Activated naive CD4-positive, alpha-beta T cell treated with anti-CD3 and anti-CD28 coated beads for 36 hours (primary cell): ENCODE data around the gene PRKCB. TPM values are rescaled to one million over a fixed set of nuclear protein-coding genes. Genes with fewer than 3 reads are reported as not detected.

ENCODE experiments used
- CTCF ChIA-PET: fragments of 350-600 bp; sonication (Branson Sonifier 250); formaldehyde crosslinking; loops from one replicate; lab custom pipeline; 2021; ENCODE audit warnings: antibody characterized with exemption; lab: Charles Lee
- DNase-seq: peaks from one replicate; pipeline ENCODE4 v3.0.0-alpha.2; 2020
- H3K27ac Mint-ChIP-seq: one replicate; pipeline ENCODE4 v1.8.0; 2021; ENCODE audit warnings: mild to moderate bottlenecking, mixed read lengths
- H3K27me3 Mint-ChIP-seq: one replicate; pipeline ENCODE4 v1.8.0; 2021; ENCODE audit warnings: low read depth, mixed read lengths
- H3K36me3 Mint-ChIP-seq: one replicate; pipeline ENCODE4 v1.8.0; 2021; ENCODE audit warnings: low read depth, mixed read lengths
- H3K4me1 Mint-ChIP-seq: one replicate; pipeline ENCODE4 v1.8.0; 2021; ENCODE audit warnings: low read depth, mixed read lengths
- H3K4me3 Mint-ChIP-seq: one replicate; pipeline ENCODE4 v1.8.0; 2021; ENCODE audit warnings: mild to moderate bottlenecking, moderate library complexity, mixed read lengths
- H3K9me3 Mint-ChIP-seq: one replicate; pipeline ENCODE4 v1.8.0; 2021; ENCODE audit warnings: mixed read lengths
- intact Hi-C: fragments of 100-400 bp; cut with micrococcal nuclease; formaldehyde crosslinking; loops from one replicate; pipeline ENCODE4 v1.15.1; 2023
- total RNA-seq, 2 experiments: library from RNA; stranded (reverse); gene quantifications; one replicate each; pipeline ENCODE4 v1.2.3, GENCODE V29; 2021

Gene PRKCB
- total RNA-seq, 2 experiments from 2014 or later, result 37.1 to 38.9 TPM

GRCh38 chr16:23896832-23897821 is 61.3 kb downstream of the PRKCB start:
- no peaks in the 10 kb centered on the region for H3K27me3 Mint-ChIP-seq
- DNase-seq, result no peak
- CTCF ChIA-PET, result interaction anchor here (1.1 kb wide), 1 partner anchor 113 kb away, joined by 4 read pairs; no protein-coding TSS in a partner anchor
- H3K36me3 Mint-ChIP-seq, result peaks cover 11% of the 10 kb centered on the region
- H3K4me1 Mint-ChIP-seq, result peaks cover 51% of the 10 kb centered on the region
- H3K27ac Mint-ChIP-seq, result no peak overlapping the region
- H3K4me3 Mint-ChIP-seq, result no peak overlapping the region
- intact Hi-C loops, result no loop called here
- H3K9me3 Mint-ChIP-seq, result peaks cover 3% of the 10 kb centered on the region

GRCh38 chr16:23898682-23899430 is 63.1 kb downstream of the PRKCB start:
- H3K4me1 Mint-ChIP-seq, result peaks cover 62% of the 10 kb centered on the region
- DNase-seq, result no peak
- H3K4me3 Mint-ChIP-seq, result no peak overlapping the region
- CTCF ChIA-PET, result no interaction called here
- no peaks in the 10 kb centered on the region for H3K27me3 Mint-ChIP-seq
- peaks cover 1% of the 10 kb centered on the region for H3K9me3 Mint-ChIP-seq
- intact Hi-C loops, result no loop called here
- peaks cover 7% of the 10 kb centered on the region for H3K36me3 Mint-ChIP-seq
- H3K27ac Mint-ChIP-seq, result no peak overlapping the region

GRCh38 chr16:23899869-23900268 is 64.1 kb downstream of the PRKCB start:
- no peak overlapping the region for H3K27ac Mint-ChIP-seq
- H3K4me3 Mint-ChIP-seq, result no peak overlapping the region
- H3K9me3 Mint-ChIP-seq, result no peaks in the 10 kb centered on the region
- no peaks in the 10 kb centered on the region for H3K36me3 Mint-ChIP-seq
- intact Hi-C loops, result no loop called here
- CTCF ChIA-PET, result no interaction called here
- H3K4me1 Mint-ChIP-seq, result peaks cover 60% of the 10 kb centered on the region
- no peak for DNase-seq
- no peaks in the 10 kb centered on the region for H3K27me3 Mint-ChIP-seq

- Mint-ChIP-seq H3K4me3 (no peak overlapping the region), H3K4me1 (peaks cover 56% of the 10 kb centered on the region), H3K27me3 (no peaks in the 10 kb centered on the region), H3K36me3 (no peaks in the 10 kb centered on the region), H3K9me3 (no peaks in the 10 kb centered on the region), H3K27ac (no peak overlapping the region)
- no peak for DNase-seq
- intact Hi-C loops, result no loop called here
- CTCF ChIA-PET, result no interaction called here
Measured at GRCh38 chr16:23900480-23901177, 64.8 kb downstream of the PRKCB start.

DNA sequence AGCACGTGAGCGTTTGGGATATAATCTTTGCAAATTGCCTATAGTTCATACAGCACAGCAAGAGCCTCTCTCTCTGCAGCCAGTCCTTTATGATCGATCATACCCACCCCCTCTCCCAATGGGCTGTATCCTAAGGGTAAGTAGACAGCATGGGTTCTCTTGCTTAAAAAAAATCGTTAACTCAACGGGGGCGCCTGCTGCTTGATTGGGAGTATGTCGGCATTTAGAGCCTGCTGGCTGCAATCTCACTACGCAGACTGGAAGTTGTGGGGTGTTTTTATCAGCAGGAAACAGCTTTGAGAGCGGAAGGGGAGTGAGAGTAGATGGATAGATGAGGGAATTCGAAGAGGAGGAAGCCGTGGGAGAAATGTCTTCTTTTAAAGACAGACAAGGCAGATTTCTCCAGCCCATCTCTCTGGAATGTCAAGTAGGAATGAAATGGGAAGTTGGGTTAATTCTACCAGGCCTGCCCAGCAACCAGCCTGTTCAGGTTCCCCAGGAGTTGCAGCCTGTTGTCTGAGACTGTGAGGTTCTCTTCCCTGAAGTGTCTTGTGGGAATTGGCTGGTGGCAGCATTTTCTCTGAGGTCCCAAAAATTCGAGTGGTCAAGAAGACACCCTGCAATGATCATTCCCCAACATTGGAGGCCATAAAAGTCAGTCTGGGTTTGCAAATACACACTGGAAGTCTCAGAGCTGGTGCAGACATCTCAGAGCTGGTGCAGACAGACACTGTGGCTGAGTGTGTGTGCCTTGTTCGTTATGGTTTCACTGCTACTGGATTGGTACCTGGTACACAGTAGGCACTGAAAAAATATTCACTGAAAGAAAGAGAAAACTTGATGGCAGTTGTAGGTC is 65.6 kb downstream of the PRKCB start:
- CTCF ChIA-PET, result interaction anchor here (0.6 kb wide), 1 partner anchor 30 kb away, joined by 3 read pairs; no protein-coding TSS in a partner anchor
- no peak for DNase-seq
- Mint-ChIP-seq H3K4me3 (peak overlapping the region; percentile 44), H3K36me3 (no peaks in the 10 kb centered on the region), H3K27me3 (no peaks in the 10 kb centered on the region), H3K4me1 (peaks cover 52% of the 10 kb centered on the region), H3K9me3 (no peaks in the 10 kb centered on the region), H3K27ac (no peak overlapping the region)
- intact Hi-C loops, result no loop called here

GRCh38 chr16:23902034-23902747 is 66.4 kb downstream of the PRKCB start:
- Mint-ChIP-seq H3K27me3 (no peaks in the 10 kb centered on the region), H3K9me3 (no peaks in the 10 kb centered on the region), H3K4me1 (peaks cover 51% of the 10 kb centered on the region), H3K36me3 (no peaks in the 10 kb centered on the region), H3K4me3 (no peak overlapping the region), H3K27ac (no peak overlapping the region)
- CTCF ChIA-PET, result interaction anchor here (0.6 to 1.1 kb wide), 4 partner anchors 11 to 108 kb away, joined by 3 to 4 read pairs (median 3); no protein-coding TSS in a partner anchor
- no peak for DNase-seq
- intact Hi-C loops, result no loop called here

DNA sequence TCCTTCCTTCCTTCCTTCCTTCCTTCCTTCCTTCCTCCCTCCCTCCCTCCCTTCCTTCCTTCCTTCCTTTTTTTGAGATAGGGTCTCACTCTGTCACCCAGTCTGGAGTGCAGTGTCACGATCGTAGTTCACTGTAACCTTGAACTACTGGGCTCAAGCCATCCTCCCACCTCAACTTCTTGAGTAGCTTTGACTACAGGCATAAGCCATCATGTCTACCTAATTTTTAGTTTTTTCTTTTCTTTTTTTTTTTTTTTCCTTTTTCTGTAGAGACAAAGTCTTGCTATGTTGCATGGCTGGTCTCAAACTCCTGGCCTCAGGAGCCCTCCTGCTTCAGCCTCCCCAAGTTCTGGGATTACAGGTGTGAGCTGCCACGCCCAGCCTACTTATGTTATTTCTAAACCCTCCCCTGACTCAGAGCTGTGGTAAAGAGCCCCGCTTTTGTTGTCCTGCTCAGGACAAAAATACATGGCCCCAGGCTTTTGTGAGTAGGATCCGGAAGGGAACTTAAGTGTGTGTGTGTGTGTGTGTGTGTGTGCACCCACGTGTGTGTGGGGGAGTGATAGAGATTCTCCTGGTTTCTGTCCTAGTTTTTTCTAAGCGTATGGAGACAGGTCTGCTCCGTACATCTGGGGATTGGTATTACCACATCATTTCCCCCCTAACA is 67.1 kb downstream of the PRKCB start:
- DNase-seq, result no peak
- intact Hi-C loops, result no loop called here
- no peak overlapping the region for H3K4me3 Mint-ChIP-seq
- no peaks in the 10 kb centered on the region for H3K36me3 Mint-ChIP-seq
- CTCF ChIA-PET, result interaction anchor here (0.6 to 1.5 kb wide), 4 partner anchors 11 to 108 kb away, joined by 3 to 4 read pairs (median 3); no protein-coding TSS in a partner anchor
- no peak overlapping the region for H3K27ac Mint-ChIP-seq
- no peaks in the 10 kb centered on the region for H3K9me3 Mint-ChIP-seq
- H3K27me3 Mint-ChIP-seq, result no peaks in the 10 kb centered on the region
- H3K4me1 Mint-ChIP-seq, result peaks cover 53% of the 10 kb centered on the region

- CTCF ChIA-PET, result interaction anchor here (0.6 kb wide), 1 partner anchor 760 kb away, joined by 3 read pairs; no protein-coding TSS in a partner anchor
- Mint-ChIP-seq H3K4me1 (peaks cover 55% of the 10 kb centered on the region), H3K36me3 (no peaks in the 10 kb centered on the region), H3K27me3 (no peaks in the 10 kb centered on the region), H3K4me3 (no peak overlapping the region), H3K27ac (no peak overlapping the region), H3K9me3 (no peaks in the 10 kb centered on the region)
- intact Hi-C loops, result no loop called here
- no peak for DNase-seq
Measured at GRCh38 chr16:23905027-23905426, 69.2 kb downstream of the PRKCB start.

GRCh38 chr16:23907457-23907902 is 71.7 kb downstream of the PRKCB start:
- DNase-seq, result no peak
- H3K4me1 Mint-ChIP-seq, result peaks cover 40% of the 10 kb centered on the region
- no peaks in the 10 kb centered on the region for H3K36me3 Mint-ChIP-seq
- CTCF ChIA-PET, result interaction anchor here (0.6 kb wide), 1 partner anchor 158 kb away, joined by 3 read pairs; no protein-coding TSS in a partner anchor
- intact Hi-C loops, result no loop called here
- no peaks in the 10 kb centered on the region for H3K9me3 Mint-ChIP-seq
- no peaks in the 10 kb centered on the region for H3K27me3 Mint-ChIP-seq
- no peak overlapping the region for H3K27ac Mint-ChIP-seq
- no peak overlapping the region for H3K4me3 Mint-ChIP-seq

- Mint-ChIP-seq H3K27me3 (no peaks in the 10 kb centered on the region), H3K36me3 (no peaks in the 10 kb centered on the region), H3K4me1 (peaks cover 36% of the 10 kb centered on the region), H3K9me3 (no peaks in the 10 kb centered on the region), H3K27ac (no peak overlapping the region), H3K4me3 (no peak overlapping the region)
- intact Hi-C loops, result no loop called here
- no peak for DNase-seq
- CTCF ChIA-PET, result interaction anchor here (0.6 kb wide), 1 partner anchor 158 kb away, joined by 3 read pairs; no protein-coding TSS in a partner anchor
Measured at GRCh38 chr16:23907903-23908302, 72.1 kb downstream of the PRKCB start.
